Hematopoietic multipotent progenitor cell treated with erythropoietin and hydrocortisone succinate and interleukin-3 and kit ligand, for 4 days (in vitro differentiated cells): ENCODE results near the gene PARD3.

ENCODE experiments used
- DNase-seq: peaks from one replicate; pipeline ENCODE4 v3.0.0-alpha.2; 2015

PARD3 gene

DNA sequence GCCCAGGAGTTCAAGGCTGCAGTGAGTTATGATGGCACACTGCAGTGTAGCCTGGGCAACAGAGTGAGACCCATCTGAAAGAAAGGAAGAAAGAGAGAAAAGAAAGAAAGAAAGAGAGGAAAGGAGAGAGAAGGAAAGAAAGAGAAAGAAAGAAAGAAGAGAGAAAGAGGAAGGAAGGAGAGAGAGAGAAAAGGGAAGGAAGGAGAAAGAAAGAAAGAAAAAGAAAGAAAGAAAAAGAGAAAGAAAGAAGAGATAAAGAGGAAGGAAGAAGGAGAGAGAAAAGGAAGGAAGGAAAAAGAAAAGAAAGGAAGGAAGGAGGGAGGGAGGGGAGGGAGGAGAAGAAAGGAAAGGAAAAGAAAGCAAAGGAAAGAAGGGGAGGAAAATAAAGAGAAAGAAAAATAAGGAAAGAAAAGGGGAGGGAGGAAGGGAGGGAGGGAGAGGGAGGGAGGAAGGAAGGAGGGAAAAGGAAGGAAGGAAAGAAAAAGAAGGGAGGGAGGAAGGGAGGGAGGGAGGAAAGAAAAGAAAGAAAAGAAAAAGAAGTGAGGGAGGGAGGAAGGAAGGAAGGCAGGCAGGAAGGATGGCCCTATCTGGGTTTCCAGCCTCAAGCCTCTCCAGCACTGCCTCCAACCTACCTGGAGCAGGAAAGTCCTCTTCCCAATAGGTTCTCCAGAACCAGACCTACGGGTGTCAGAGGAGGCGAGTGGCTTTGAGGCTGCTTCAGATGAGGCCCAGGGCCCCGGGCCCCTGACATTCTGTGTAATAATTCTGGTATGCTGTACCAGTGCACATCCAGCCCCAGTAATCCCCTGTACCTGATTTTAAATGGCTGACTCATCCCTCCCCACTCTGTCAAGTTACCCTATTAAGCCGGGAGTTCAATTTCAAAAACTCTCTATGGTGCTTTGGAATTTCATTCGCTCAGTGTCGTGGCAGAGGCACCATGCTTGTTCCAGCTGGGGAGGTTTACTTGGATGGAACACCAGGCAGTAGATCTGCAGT lies 6.8 kb upstream of the PARD3 start:
- no peak for DNase-seq

DNA sequence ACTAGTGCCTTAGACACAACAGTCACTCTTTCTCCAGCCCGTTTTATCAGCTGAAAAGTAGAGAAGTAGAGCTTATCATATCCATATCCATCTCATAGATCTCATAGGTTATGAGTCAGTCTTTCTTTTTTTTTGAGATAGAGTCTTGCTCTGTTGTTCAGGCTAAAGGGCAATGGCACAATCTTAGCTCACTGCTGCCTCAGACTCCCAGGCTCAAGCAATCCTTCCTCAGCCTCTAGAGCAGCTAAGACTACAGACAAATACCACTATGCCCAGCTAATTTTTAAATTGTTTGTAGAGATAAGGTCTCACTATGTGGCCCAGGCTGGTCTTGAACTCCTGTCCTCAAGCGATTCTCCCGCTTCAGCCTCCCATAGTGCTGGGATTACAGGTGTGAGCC lies 2.5 kb upstream of the PARD3 start:
- DNase-seq = no peak

DNA sequence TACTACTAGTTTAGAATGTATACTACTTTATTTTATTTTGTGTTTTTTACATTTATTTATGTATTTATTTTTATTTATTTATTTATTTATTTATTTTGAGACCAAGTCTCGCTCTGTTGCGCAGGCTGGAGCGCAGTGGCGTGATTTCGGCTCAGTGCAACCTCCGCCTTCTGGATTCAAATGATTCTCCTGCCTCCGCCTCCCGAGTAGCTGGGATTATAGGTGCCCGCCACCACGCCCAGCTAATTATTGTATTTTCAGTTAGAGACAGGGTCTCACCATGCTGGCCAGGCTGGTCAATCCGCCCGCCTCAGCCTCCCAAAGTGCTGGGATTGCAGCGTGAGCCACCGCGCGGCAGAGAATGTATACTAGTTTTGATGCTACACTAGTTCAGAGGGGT lies 2.0 kb upstream of the PARD3 start:
- no peak for DNase-seq

DNA sequence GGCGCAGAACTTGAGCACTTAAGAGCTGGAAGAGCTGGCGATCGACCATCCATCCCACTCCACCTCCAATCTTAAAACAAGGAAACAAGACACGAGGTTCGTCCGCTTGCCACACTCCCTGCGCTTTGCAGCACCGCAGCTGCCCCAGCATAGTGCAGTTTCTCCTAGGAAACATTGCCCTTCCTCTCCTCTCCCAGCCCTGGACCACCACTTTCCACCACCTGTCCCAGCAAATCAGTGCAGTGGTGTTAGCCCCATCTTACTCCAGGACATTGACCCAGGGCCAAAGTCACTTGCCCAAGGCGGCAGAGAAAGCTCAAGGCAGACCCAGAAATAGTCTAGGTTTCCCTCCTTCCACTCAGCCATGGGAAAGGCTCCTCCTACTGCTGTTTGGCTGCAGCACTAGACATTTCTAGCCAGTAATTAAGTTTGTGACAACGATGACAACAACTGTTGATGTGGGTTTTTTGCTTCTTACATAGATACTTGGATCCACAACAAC lies 1.5 kb upstream of the PARD3 start:
- no peak for DNase-seq

DNA sequence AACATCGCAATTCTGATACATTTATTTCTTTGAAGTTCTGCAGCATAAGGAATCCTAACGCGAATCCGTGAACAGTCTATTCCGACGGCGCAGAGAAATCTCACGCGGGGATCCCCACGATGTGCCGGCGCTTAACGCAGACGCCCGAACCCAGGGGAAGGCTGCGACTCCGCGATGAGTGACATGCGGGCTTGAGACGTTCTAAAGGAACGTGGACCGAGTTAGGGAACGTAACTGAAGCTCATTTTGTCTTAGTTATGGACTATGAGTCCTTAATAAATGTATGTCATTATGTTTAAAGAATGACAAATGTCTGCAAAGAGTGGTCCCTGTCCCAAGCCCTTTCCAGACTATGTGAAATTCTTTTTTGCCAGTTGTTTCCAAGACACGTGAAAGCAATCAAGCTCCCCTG lies 995 bp upstream of the PARD3 start:
- no peak for DNase-seq

DNA sequence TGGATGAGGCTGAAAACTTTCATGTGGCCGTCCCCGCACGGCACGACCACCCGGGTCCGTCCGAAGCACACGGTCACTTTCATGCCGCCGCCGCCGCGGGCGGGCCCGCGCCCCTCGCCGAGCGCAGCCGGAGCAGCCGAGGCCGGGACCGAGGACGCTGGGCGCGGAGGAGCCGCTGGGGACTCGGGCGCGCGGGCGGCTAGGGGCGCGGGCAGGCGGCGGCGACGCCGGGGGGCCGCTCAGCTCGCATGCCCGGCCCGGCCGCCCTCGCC lies 247 bp downstream of the PARD3 start:
- no peak for DNase-seq

DNA sequence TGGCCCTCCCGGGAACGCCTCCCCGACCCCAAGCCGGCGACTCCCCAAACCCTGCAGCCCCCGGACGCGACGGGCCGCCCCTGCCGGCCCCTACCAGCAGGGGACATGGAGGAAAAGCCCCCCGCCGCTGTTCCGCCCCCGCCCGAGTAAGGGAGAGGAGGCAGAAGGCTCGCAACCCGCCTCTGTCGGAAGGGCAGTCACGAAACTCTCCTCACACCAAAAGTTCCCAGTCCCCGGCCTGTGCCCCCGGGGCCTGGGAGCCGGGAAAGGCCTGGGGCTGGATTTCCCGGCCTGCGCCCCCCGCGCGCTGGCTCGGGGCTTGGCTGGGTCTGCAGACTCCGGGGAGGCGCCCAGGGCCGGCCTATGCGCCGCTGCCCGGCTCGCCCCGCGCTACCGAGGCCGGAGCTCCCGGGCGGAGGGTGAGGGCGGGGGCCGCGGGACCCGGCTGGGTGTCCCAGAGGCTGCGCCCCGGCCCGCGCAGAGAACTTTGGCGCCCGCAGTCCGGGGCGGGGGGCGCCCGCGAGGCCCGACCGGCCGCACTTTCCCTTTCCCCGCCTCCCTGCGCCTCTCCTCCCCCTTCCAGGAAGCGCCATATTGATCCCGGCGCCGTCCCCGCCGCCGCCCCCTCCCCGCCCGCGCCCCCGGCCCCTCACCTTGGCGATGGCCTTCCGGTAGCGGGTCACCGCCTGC lies 728 bp downstream of the PARD3 start:
- no peak for DNase-seq

DNA sequence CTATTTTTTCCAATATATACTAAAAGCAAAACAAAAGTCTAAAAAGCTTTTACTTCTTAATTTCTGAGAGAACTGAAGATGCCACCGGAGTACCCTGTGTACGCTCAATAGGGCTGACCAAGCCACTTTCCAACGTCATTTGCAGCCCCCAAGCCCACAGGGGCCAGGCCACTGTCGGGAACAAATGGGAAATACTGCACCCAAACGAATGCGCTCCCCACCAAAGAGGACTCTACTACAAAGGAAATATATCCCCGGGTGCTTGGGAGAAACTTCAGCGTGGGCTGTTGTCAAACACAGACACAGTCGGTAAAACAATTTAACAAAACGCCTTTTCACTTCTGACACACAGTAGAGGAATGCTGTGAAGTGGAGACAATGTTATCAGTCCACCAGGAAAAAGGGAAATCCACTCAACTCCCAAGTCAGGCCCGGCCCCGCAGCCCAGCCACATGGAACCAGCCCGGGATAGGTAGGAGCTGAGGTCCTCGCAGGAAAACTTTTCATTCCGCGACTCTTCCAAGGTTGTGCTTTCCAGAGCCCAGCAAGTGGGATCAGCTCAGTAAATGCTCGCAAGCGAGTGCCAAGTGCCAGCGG lies 1.4 kb downstream of the PARD3 start:
- DNase-seq = no peak

DNA sequence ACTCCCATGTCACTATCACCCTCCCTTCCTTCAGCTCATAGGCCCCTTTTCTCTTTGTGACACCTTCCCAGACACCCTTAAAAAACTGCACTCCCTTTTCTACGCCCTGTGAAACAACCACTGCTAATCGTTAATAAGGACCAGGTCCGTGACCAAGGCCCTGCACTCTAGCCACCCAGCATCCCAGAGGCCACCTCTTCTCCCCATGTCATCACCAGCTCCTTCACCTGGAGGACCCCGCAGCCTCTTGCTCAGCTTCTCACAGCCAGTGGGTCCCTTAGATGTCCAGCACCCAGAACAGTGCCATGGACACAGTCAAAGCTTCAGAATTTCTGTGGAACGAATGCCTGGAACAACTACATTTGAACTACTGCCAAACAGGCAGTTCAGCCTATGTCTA lies 2.3 kb downstream of the PARD3 start:
- no peak for DNase-seq

DNA sequence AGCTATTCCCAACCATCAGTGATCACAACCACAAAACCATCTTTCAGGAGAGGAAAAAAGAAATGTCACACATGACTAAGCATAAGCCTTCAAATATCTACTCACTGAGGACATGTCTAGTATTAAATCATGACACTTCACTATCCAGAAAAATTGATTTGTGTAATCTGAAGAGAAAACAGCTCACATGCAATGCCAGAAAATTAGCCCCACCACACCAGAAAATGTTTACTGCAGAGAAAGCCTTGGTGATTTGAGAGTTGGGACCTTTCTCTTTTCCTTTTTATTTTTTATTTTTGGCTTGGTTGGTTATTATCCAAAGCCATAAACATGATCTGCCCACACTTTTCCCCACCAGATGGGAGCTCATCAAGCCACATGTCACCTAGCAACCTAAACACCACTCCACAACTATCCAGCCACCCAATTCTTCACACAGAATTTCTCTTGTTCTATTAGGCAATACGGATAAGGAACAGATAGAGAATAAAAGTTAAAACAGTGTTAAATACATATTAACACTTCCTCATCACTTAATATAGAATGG lies 3.1 kb downstream of the PARD3 start:
- DNase-seq = no peak

DNA sequence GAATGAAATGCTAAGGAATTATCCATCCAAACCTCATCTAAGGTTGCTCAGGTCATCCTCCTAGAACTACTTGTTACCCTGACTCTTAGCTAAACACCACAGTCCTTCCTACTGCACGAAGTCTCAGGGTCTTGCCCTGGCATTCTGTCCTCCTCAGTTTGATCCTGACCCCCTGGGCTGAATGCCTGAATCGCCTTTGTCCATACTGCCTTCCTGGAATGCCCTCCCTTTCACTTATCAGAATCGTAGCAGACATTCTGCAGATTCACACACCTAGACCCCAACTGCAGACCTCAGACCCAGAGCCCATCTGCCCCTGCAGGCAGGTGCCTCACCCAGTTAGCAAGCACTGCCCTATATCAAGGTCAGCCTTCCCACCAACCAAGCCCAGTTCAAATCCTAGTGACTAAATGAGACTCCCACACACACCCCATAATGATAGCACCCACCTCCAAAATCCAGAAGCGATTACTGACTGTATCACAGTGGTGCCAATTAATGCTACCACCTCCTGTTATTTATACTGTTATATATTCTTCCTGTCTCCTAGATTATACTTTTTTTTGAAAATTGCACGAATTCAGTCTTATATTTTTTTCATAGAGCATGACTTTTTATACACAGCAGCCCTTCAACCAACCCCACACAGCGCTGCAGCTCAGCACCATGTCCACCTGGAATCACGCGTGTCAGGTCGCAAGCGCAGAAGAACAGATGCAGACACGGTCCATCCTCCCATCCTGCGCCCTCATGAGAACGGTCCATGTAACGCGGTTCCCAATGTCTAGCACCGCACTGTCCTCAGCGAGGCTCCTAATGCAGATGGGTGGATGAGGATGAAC lies 3.7 kb downstream of the PARD3 start:
- no peak for DNase-seq

DNA sequence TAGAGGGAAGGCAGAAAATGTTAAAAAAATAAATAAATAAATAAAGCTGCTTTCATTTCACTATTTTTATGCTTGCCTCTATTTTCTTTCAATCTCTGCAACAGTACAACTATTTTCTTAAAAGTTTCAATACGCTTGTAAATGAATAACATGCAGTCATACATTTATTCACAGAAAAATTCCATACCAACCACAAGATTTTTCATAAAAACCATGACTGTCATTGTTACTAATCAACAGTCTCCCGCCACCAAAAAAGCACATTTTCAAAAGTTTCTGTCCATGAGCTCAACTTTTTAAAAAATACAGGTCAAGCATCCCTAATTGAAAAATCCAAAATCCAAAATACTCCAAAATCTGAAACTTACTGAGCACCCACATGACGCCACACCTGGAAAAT lies 5.3 kb downstream of the PARD3 start:
- DNase-seq = no peak

DNA sequence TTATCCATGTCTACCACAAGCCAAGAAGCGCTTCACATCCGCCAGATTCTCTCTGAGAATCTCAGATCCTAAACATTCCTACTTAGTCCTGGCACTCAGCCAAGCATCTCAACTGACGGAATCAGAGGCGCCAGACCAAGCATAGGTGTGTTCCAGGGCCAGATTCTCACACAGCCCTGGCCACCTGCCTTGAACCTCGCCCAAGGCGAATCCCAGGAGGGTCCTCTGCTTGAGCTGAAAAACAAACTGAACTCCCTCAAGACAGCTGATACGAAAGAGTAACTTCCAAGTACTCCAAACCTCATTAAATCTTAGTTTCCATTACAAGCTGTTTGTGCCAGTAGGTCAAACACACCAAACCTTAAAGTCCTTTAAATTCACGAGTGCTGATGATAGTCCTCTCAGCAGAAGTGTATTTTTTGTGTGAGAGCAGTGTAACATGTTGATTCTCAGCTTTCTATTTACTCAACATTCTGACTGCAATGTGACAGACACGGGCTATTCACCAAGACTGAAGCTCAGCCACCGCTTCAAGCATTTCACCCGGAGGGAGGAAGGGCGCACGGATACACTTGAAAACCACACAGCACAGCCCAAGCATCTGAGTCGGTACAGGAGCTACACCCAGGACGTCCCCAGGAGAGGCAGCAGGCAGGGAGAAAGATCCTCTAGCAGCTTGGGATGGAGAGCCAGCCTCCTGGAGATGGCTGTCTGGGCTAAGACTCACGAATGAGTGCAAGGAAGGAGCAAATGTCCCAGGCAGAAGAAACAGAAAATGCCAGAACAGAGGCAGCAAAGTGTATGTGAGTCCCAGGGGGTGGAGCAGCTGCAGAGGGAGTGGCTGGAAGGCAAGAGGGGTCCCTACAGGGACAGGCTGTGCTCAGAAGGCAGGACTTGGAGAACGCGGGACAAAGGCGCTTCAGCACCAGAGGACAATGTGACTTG lies 6.0 kb downstream of the PARD3 start:
- DNase-seq = no peak

DNA sequence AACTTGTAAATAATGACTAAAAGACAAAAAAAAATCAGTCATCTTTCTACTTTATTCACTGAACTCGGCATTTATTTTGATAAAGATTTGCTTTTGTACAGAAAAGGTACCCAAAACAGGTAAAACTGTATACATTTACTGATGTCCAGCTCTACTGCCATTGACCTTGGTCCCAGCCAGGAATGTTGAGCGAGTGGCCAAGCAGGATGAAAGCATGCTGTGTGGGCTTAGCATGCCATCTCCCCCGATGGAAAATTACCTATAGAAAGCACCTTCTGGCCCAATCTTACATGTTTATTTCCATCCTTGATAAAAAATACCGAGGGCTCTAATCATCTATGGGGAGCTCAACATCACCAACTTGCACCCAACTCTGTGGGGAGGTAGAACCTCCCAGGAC lies 6.8 kb downstream of the PARD3 start:
- no peak for DNase-seq

DNA sequence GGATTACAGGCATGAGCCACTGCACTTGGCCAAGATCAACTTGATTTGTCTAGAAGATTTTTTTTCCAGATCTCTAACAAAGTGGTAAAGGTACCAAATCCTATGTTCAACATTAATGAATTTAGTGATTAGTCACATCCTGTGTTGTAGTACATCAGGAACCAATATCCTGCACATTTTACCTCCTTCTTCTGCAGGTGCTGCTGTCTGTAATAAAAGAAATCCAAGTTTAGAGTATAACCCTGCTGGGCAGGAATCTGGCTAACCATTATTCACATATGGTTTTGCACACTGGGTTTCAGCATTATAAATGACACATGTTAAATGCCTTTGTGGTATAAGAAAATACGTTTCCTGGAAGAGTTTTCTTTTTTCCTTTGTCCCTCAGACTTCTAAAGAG lies 10.8 kb downstream of the PARD3 start:
- DNase-seq = no peak

DNA sequence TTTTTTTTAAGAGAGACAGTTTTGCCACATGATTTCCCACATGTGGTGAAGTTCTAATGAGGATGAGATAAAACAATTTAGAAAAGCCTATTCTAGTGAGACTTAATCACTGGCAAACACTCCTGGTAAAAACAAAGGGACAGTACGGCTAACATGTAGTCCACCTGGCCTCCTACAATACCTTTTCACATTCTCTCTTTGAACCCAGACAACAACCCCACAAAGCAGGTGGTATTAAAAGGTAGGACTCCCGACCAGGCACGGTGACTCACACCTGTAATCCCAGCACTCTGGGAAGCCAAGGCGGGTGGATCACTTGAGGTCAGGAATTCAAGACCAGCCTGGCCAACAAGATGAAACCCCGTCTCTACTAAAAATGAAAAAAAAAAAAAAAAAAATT lies 12.4 kb downstream of the PARD3 start:
- DNase-seq = no peak

DNA sequence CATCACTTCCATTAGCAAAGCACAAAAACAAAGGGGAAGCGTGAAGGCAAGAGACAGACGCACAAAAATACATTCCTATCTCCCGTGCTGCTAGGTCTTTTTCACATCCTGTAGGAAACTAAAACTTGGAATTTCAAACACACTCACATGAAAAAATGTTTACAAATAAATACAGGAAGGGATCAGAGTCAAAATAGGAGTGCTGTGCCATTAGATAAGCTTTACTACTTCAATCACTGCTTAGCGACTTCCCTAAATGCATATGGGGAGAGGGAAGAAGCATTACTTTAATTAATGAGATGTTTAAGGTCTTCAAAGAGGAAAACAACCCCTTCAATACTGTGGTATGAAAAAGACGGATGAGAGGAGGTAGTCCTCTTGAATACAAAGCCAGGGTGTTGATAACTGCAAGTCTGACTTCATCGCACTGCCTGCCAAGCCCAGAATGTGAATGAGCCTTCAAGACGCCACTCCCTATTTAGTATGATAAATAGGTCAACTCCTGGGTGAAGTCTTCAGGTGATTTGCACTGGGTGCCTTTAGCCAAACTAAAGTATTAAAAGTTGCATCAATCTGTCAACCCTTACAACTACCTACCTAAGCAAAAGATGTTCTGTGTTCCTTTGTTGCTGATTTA lies 13.9 kb downstream of the PARD3 start:
- no peak for DNase-seq

DNA sequence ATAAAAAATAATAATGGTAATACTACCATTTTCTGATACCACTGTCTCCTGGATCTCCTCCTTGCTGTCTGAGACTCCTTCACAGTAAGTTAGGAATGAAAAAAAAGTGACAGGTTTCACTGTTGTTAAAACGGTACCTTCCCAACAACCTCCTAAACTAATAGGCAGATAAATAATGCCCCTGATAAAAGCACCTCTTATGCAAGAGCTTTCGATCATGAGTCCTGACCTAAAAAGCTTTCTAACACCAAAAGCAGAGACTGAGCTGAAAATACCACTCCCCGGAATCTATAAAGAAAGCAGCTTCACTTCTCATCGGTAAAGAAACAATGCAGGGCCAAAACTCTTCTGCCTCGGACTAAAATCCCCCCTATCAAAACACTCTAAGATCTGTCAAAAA lies 14.5 kb downstream of the PARD3 start:
- DNase-seq = no peak

DNA sequence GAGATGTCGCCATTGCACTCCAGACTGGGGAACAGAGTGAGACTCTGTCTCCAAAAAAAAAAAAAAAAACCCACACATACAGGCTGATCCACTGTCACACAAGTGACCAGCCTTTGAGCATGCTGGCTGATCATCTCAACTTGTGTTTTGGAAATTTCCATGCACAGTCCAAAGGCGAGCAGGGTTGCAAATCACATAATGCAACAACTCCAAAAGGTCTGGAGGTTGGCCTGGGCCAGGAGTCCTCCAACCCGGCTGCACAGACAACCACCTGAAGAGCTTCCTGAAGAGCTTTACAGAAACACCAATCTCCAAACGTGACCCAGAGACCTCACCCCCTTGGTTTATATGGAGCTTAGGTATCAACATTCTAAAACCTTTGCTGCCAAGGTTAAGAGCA lies 16.4 kb downstream of the PARD3 start:
- DNase-seq = no peak

DNA sequence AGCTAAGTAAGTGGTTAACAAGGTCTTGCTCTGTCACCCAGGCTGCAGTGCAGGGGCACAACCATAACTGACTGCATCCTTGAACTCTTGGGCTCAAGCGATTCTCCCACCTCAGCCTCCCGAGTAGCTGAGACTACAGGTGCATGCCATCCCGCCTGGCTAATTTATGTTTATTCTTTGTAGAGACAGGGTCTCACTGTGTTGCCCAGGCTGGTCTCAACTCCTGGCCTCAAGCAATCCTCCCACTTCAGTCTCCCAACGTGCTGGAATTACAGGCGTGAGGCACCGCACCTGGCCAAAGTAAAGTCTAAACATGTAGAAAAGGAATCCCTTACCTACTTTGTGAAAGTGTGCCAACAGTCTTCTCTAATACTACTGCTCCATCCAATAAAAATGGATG lies 17.9 kb downstream of the PARD3 start:
- no peak for DNase-seq

DNA sequence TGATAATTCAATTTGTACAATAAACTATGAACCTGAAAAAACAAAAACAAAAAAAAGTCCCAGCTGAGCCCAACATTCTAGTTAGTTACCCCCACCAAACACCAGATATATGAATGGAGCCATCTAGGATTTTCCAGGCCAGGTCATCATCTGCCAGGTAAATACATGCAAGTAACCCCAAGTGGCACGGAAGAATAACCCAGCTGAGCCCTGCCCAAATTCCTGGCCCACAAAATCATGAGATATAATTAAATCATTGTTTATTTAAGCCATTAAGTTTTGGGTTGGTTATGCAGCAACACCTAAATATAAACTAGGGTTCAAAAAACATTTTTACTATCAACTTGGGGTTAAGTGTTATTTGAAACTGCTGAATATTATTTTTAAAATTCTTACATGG lies 19.0 kb downstream of the PARD3 start:
- DNase-seq = no peak
